ENCODE results near the gene MRFAP1. TPM values are rescaled to one million over a fixed set of nuclear protein-coding genes. Genes with fewer than 3 reads are reported as not detected.

MRFAP1 gene
- total RNA-seq, 2 donors from 2014 or later: 148 to 153 TPM

DNA sequence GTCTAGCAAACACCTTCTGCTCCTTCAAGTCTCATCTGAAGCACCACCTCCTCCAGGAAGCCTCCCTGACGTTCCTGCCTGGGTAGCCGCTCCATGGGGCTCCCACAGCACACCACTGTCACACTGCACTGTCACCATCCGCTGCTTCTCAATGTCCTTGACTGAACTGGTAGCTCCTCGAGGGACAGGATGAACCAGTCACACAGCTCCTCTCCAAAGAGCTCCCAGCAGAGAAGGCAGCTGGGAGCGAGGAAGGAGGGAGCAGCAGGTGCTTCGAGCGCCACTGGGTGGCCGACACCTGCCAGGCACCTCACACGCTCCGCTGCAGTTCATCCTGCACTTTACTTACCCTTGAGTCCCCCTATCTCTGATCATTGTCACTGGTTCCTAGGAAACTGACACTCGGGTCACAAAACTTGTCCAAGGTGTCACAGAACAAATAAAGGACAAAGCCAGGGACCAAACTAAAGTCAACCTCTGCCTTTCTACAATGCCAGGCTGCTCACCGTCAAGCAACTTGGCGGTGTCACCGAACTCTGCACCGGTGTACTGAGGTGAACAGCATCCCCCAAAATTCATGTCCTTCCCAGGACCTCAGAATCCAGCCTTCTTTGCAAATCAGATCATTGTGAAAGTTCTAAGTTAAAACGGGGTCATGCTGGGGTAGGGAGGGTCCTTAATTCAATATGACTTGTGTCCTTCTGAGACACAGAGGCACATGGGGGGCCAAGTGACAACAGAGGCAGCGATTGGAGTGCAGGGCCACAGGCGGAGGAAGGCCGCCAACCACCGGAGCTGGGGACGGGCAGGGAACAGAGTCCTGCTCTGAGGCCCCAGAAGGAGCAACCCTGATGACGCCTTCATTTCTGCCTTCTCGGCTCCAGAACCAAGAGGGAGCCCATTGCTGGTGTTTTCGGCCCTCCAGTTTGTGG is 47.7 kb downstream of the MRFAP1 start:
- H3K27ac Mint-ChIP-seq: no peak overlapping the region
- H3K9me3 Mint-ChIP-seq: no peaks in the 10 kb centered on the region
- H3K4me3 Mint-ChIP-seq: peak overlapping the region; percentile 75 to 91
- no peak for DNase-seq
- no peaks in the 10 kb centered on the region for H3K36me3 Mint-ChIP-seq (ENCODE audit: insufficient read depth in 2 of 2)
- ATAC-seq (replicated peaks in 1 of 2): no peak
- peaks cover 64% of the 10 kb centered on the region for H3K4me1 Mint-ChIP-seq (ENCODE audit: low read depth)
- H3K27me3 Mint-ChIP-seq (ENCODE audit: low read depth): peaks cover 5% of the 10 kb centered on the region

DNA sequence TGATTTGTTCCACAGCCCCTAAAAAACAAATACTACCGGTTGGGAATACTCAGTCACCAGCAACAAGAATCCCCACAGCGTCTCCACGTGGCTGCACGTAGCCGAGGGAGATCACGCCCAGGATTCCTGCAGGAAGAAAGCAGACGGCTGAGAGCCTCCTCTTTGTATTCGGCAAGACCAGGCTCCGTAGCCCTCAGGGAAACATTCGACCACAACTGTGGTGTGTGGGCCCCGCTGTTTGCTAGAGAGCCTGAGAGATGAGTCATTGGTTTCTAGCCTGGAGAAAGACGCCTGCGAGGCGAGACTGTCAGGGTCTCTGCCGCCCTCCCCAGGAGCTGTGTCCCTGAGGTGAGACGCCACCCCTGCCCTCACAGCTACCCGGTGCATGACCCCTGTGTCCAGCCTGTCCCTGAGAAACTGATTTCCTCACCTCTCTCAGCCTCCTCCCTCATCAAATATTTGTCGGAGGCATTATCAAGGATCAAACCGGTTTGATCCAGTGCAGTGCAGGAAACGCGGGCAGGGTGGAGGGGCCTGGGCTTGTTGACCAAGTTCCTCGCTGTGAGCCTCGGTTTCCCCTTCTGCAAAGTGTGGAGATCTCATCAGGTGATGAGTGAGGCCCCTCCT is 48.5 kb downstream of the MRFAP1 start:
- H3K4me1 Mint-ChIP-seq (ENCODE audit: low read depth): peaks cover 72% of the 10 kb centered on the region

DNA sequence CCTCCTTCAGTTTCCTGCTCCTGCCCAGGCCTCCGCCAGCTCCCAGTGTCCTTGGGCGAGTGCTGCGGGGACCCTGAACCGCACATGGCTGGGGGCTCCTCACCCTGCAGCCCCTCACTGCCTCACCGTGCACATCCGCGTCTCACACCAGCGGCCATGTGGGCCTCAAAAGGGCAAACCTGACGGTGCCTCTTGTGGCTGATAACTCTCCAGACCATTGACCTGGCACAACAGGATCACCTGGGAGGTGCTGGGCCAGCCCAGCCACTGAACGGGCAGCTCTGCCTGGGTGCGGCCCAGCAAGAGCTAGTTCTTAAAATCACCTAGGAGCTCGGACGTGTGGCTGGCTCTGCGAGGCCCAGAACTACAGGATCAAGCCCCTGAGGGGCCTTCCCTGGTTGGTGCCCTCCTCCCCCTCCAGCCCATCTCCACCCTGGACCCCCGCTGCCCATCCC is 49.0 kb downstream of the MRFAP1 start:
- Mint-ChIP-seq H3K36me3 (ENCODE audit: insufficient read depth in 2 of 2) (no peaks in the 10 kb centered on the region), H3K27ac (peak overlapping the region; percentile 75), H3K4me3 (peak overlapping the region; percentile 75 to 91), H3K27me3 (ENCODE audit: low read depth) (peaks cover 5% of the 10 kb centered on the region), H3K4me1 (ENCODE audit: low read depth) (peaks cover 77% of the 10 kb centered on the region), H3K9me3 (no peaks in the 10 kb centered on the region)
- ATAC-seq (replicated peaks in 1 of 2): peak in 1 of 2 donors; percentile 6
- no peak for DNase-seq

More for the DNA sequence above, 48.5 kb downstream of the MRFAP1 start:
- peak; percentile 89 to 95 for ATAC-seq (replicated peaks in 1 of 2)
- no peaks in the 10 kb centered on the region for H3K36me3 Mint-ChIP-seq (ENCODE audit: insufficient read depth in 2 of 2)
- H3K4me3 Mint-ChIP-seq: peak overlapping the region; percentile 75 to 91
- peak; percentile 83 to 87 for DNase-seq
- peak overlapping the region; percentile 72 for H3K27ac Mint-ChIP-seq
- H3K27me3 Mint-ChIP-seq (ENCODE audit: low read depth): peaks cover 5% of the 10 kb centered on the region
- H3K9me3 Mint-ChIP-seq: no peaks in the 10 kb centered on the region

Other genes starting within 250 kb of the MRFAP1 start
- not detected for gene PPP2R2C, start 168.1 kb upstream of the MRFAP1 start, total RNA-seq
- gene MAN2B2, start 65.5 kb upstream of the MRFAP1 start, total RNA-seq: 10 to 100 TPM; 11.9 to 21.9 TPM
- gene S100P, start 53.2 kb downstream of the MRFAP1 start, total RNA-seq: 10 to 100 TPM; 18.0 to 84.6 TPM
- gene MRFAP1L1, start 69.2 kb downstream of the MRFAP1 start, total RNA-seq: 10 to 100 TPM; 53.3 to 57.7 TPM
- 10 to 100 TPM; 14.1 to 14.6 TPM for gene BLOC1S4, start 75.5 kb downstream of the MRFAP1 start, total RNA-seq
- 10 to 100 TPM; 16.8 to 19.5 TPM for gene KIAA0232, start 142.0 kb downstream of the MRFAP1 start, total RNA-seq

Data from activated T-cell treated with anti-CD3 and anti-CD28 coated beads, Interleukin-2, amount 50 U/mL, for 72 hours (primary cell).